ENCODE results near the gene RPL22.

- TF ChIP-seq CTCF (IDR thresholded peaks at IDR 0.05) (no peak), EP300 (IDR thresholded peaks at IDR 0.05) (no peak)
Measured at GRCh38 chr1:6157528-6158174, 41.7 kb downstream of the RPL22 start.

All from tibial nerve (tissue), 4 donors.